ENCODE measurements around the gene PAX8.

DNA sequence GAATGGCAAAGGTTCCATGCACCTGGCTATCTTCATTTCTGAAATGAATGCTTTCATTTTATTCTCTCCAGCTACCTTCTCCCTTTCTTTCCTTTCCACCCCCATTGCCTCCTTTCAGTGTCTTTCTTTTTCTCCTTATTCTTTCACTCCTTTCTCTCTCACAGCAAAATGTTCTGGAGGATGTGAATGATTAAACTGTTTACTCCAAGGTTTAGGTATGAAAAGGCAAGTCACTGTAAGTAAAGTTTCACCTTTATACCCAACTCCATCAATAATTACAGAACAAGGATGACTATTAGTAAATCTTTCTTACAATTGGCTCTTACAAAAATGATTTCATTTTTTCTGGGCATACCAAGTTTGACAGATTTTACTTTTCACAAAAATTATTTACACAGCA lies 4.3 kb downstream of the PAX8 start:
- TF ChIP-seq GATA2 (IDR thresholded peaks at IDR 0.05; ENCODE audit: low read depth, low read length) (no peak), GATA3 (IDR thresholded peaks at IDR 0.05; ENCODE audit: low read depth, low read length) (no peak)
